ENCODE data around the gene CNOT8.

DNA sequence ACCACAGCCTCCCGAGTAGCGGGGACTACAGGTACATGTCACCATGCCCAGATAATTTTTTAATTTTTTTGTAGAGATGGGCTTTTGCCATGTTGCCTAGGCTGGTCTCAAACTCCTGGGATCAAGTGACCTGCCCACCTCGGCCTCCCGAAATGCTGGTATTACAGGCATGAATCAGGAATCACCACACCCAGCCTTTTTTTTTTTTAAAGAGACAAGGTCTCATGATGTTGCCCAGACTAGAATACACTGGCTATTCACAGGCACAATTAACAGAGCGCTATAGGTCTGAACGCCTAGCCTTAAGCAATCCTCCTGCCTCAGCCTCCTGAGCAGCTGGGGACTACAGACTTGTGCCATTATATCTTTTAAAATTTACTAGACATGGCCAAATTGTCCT lies 43.5 kb downstream of the CNOT8 start:
- TF ChIP-seq, protein P1, sequence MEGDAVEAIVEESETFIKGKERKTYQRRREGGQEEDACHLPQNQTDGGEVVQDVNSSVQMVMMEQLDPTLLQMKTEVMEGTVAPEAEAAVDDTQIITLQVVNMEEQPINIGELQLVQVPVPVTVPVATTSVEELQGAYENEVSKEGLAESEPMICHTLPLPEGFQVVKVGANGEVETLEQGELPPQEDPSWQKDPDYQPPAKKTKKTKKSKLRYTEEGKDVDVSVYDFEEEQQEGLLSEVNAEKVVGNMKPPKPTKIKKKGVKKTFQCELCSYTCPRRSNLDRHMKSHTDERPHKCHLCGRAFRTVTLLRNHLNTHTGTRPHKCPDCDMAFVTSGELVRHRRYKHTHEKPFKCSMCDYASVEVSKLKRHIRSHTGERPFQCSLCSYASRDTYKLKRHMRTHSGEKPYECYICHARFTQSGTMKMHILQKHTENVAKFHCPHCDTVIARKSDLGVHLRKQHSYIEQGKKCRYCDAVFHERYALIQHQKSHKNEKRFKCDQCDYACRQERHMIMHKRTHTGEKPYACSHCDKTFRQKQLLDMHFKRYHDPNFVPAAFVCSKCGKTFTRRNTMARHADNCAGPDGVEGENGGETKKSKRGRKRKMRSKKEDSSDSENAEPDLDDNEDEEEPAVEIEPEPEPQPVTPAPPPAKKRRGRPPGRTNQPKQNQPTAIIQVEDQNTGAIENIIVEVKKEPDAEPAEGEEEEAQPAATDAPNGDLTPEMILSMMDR (IDR thresholded peaks at IDR 0.05): no peak
- no peak for TF ChIP-seq POLR2A (IDR thresholded peaks at IDR 0.05)

Measured in body of pancreas (tissue), 4 donors.